Measurements from ENCODE around the gene KLF16.
A peak's percentile ranks its signal among the peaks of the same experiment; 100 is the strongest.

DNA sequence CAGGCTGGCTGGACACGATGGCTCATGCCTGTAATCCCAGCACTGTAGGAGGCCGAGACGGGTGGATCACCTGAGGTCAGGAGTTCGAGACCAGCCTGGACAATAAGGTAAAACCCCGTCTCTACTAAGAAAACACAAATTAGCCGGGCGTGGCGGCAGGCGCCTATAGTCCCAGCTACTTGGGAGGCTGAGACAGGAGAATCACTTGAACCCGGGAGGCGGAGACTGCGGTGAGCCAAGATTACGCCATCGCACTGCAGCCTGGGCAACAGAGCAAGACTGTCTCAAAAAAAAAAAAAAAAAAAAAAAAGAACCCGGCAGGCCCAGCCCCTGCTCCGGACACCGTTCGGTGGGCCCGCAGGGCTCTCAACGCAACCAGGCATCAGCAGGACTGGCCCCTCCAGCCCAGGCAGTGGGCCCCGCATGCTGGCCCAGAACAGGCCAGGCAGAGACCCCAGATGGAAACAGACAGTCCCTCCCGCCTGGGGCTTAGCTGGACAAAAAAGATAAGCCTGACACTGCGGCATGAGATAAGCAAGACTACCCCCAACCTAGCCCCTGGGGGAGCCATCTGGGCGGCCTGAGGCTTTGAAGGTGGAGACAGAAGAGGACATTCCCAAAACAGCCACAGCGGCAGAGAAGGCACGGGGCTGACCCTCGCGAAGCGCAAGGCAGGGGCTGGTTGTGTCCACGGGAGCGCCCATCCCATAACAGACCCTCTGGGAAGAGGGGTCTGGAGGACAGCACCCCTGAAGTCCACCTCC, 26.7 kb downstream of the KLF16 start:
- peak; percentile 74 for TF ChIP-seq GATA2 (IDR thresholded peaks at IDR 0.05; ENCODE audit: low read depth, low read length)
- TF ChIP-seq GATA3 (IDR thresholded peaks at IDR 0.05; ENCODE audit: low read depth, low read length): no peak
